K562 treated with DMSO at 1 percent for 48 hours (cell line): ENCODE results near the gene MED8. TPM values are rescaled to one million over a fixed set of nuclear protein-coding genes. Genes with fewer than 3 reads are reported as not detected.

ENCODE experiments used
- total RNA-seq: library from RNA; unstranded; fragments of 300-600 nt; gene quantifications from 2 replicates; pipeline ENCODE4 v1.2.3, GENCODE V29; 2022; ENCODE audit warnings: low replicate concordance; ENCODE audit errors: extremely low read depth

The MED8 gene
- total RNA-seq, result not detected in 2 replicates

GRCh38 chr1:43389326-43390313 is at the start of gene MED8, which contains the start of gene SZT2:
Gene MED8, minus strand, starts transcription at chr1:43389800. Its CDS starts 36 bp downstream, at chr1:43389764.
Gene SZT2, plus strand, starts transcription at chr1:43389899. Its CDS starts 70 bp downstream, at chr1:43389969.

GRCh38 chr1:43367904-43368645 is 21.5 kb downstream of the MED8 start, which contains the start of gene ELOVL1:
Gene ELOVL1, minus strand, starts transcription at chr1:43368011. Its CDS starts 2,402 bp downstream, at chr1:43365609.

GRCh38 chr1:43358746-43359693 is 30.6 kb downstream of the MED8 start, which contains the start of gene CDC20:
Gene CDC20, plus strand, starts transcription at chr1:43358981. Its CDS starts 235 bp downstream, at chr1:43359216.

GRCh38 chr1:43337588-43337987 is 52.0 kb downstream of the MED8 start, which contains the start of gene MPL:
Gene MPL, plus strand, starts transcription at chr1:43337818. Its CDS starts 31 bp downstream, at chr1:43337849.

Other genes starting within 250 kb of the MED8 start
- not detected in 2 replicates for gene EBNA1BP2, start 217.5 kb downstream of the MED8 start, total RNA-seq
- gene CFAP57, start 217.5 kb downstream of the MED8 start, total RNA-seq, result not detected in 2 replicates
- not detected in 2 replicates for gene TMEM125, start 119.8 kb downstream of the MED8 start, total RNA-seq
- gene C1orf210, start 104.2 kb downstream of the MED8 start, total RNA-seq, result not detected in 2 replicates
- gene TIE1, start 88.8 kb downstream of the MED8 start, total RNA-seq, result not detected in 2 replicates
- not detected in 2 replicates for gene MPL, start 52.0 kb downstream of the MED8 start, total RNA-seq
- not detected in 2 replicates for gene CDC20, start 30.8 kb downstream of the MED8 start, total RNA-seq
- gene ELOVL1, start 21.8 kb downstream of the MED8 start, total RNA-seq, result 639 TPM in 1 of 2 replicates, not detected in the other
- gene SZT2, start 99 bp upstream of the MED8 start, total RNA-seq, result not detected in 2 replicates
- not detected in 2 replicates for gene HYI, start 64.1 kb upstream of the MED8 start, total RNA-seq
- gene PTPRF, start 141.1 kb upstream of the MED8 start, total RNA-seq, result not detected in 2 replicates